ENCODE measurements around the gene NHEJ1.
A peak's percentile ranks its signal among the peaks of the same experiment; 100 is the strongest.

Gene NHEJ1

DNA sequence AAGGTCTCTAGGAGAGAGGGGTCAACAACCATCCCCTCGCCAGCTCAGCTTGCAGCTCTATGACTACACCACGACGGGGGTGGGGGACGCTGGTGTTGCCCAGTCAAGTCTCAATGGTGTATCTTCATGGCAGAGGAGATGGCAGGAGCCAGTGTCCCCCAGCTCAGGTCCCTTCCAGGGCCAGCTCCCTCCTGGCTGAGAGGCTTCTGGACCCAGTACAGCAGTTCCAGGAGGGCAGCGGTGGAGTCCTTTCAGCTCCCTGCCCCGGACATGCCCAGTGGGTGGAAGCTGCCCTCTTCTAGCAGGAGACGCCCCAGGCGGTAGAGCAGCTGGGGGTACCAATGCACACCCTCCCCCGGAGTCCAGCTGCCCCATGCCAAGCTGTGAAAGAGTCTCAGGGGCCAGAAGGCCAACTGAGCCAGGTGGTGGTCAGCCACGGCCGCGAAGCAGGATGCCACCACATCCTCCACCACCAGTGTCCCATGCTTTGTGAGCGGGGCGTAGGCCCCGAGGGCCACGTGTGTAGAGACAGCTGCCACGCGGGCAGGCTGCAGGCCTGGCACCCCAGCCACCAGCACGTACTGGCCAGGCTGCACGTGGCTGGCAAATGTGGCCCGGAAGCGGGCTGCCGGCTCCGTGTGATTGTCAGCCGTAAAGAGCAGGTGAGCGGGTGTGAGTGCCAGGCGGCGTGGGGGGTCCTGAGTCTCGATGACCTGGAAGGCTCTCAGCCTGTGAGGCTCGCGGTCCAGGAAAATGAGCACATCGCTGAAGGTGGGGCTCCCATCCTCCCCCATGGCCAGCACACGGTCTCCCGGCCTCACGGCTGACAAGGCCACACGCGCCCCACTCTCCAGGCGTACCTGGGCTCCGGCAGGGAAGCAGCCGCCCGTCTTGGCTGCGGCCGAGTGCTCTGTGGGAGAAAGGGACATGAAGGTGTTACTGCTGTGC lies 105.4 kb downstream of the NHEJ1 start:
- no peak for DNase-seq (ENCODE audit: low spot score)
- peaks cover 44% of the 10 kb centered on the region for H3K27me3 Mint-ChIP-seq (ENCODE audit: low read depth)

GRCh38 chr2:219049282-219049681 lies 111.3 kb downstream of the NHEJ1 start:
- H3K4me1 Mint-ChIP-seq (ENCODE audit: low read depth) = no peaks in the 10 kb centered on the region
- no peak for DNase-seq (ENCODE audit: low spot score)
- H3K36me3 Mint-ChIP-seq (ENCODE audit: low read depth) = no peaks in the 10 kb centered on the region
- H3K27ac Mint-ChIP-seq = no peak overlapping the region
- no peaks in the 10 kb centered on the region for H3K9me3 Mint-ChIP-seq
- no peak overlapping the region for H3K4me3 Mint-ChIP-seq
- H3K27me3 Mint-ChIP-seq (ENCODE audit: low read depth) = peaks cover 17% of the 10 kb centered on the region

More for the DNA sequence above, 105.4 kb downstream of the NHEJ1 start:
- no peak overlapping the region for H3K27ac Mint-ChIP-seq
- peaks cover 2% of the 10 kb centered on the region for H3K4me1 Mint-ChIP-seq (ENCODE audit: low read depth)
- H3K9me3 Mint-ChIP-seq = no peaks in the 10 kb centered on the region
- H3K36me3 Mint-ChIP-seq (ENCODE audit: low read depth) = no peaks in the 10 kb centered on the region
- H3K4me3 Mint-ChIP-seq = no peak overlapping the region

GRCh38 chr2:219045937-219046550 lies 114.6 kb downstream of the NHEJ1 start:
- H3K27me3 Mint-ChIP-seq (ENCODE audit: low read depth) = peaks cover 27% of the 10 kb centered on the region
- no peaks in the 10 kb centered on the region for H3K9me3 Mint-ChIP-seq
- H3K36me3 Mint-ChIP-seq (ENCODE audit: low read depth) = no peaks in the 10 kb centered on the region
- H3K27ac Mint-ChIP-seq = no peak overlapping the region
- peaks cover 5% of the 10 kb centered on the region for H3K4me1 Mint-ChIP-seq (ENCODE audit: low read depth)
- no peak overlapping the region for H3K4me3 Mint-ChIP-seq
- DNase-seq (ENCODE audit: low spot score) = no peak

- DNase-seq (ENCODE audit: low spot score) = no peak
- no peaks in the 10 kb centered on the region for H3K9me3 Mint-ChIP-seq
- H3K36me3 Mint-ChIP-seq (ENCODE audit: low read depth) = no peaks in the 10 kb centered on the region
- peaks cover 6% of the 10 kb centered on the region for H3K4me1 Mint-ChIP-seq (ENCODE audit: low read depth)
- peaks cover 35% of the 10 kb centered on the region for H3K27me3 Mint-ChIP-seq (ENCODE audit: low read depth)
- no peak overlapping the region for H3K4me3 Mint-ChIP-seq
- no peak overlapping the region for H3K27ac Mint-ChIP-seq
These were observed 117.9 kb downstream of the NHEJ1 start for GRCh38 chr2:219042750-219043149.

DNA sequence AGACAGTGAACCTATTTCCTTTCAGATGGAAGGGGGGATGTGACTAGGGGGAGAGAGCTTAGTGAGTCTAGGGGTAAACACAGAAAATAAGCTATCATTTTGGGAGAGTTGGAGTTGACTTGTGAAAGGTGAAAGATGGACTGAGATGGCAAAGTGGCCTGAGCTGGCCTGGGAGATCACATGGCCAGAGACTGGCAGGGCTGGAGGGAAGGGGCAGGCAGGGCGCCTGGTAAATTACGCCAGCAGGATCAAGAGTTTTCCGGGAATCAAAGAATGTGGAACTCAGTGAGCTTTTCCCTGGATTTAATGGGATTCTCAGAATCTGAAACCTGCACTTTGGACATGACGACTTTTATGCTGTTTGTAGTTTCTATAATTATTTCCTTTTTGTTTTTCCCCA lies 118.5 kb downstream of the NHEJ1 start:
- H3K4me1 Mint-ChIP-seq (ENCODE audit: low read depth) = peaks cover 6% of the 10 kb centered on the region
- H3K27me3 Mint-ChIP-seq (ENCODE audit: low read depth) = peaks cover 33% of the 10 kb centered on the region
- H3K27ac Mint-ChIP-seq = no peak overlapping the region
- no peak for DNase-seq (ENCODE audit: low spot score)
- H3K9me3 Mint-ChIP-seq = no peaks in the 10 kb centered on the region
- H3K4me3 Mint-ChIP-seq = no peak overlapping the region
- no peaks in the 10 kb centered on the region for H3K36me3 Mint-ChIP-seq (ENCODE audit: low read depth)

DNA sequence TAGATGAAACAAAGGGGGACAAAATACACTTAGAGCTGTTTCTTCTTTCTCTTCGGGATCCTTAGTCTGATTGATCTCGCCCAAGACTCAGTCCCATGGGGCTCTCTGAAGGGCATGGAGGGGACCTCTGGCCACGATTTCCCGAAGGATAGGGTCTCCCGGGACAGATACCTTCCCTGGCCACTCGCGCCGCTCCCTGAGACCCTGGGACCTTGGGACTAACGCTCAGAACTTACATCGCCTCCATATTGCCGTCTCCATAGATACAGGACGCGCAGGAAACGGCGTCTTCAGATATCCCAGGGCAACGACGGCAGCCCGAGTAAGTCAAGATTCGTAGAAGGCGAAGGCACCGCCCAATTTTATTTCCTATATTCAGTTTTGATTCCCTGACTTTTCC lies 119.4 kb downstream of the NHEJ1 start, which contains the start of gene CFAP65:
Gene CFAP65 (minus strand): TSS at position 265 of the 400 bp plus-strand sequence. CDS start 2,468 bp downstream, outside the sequence.
- Mint-ChIP-seq H3K4me3 (peak within 1 kb of the TSS; percentile 66), H3K27me3 (ENCODE audit: low read depth) (peaks cover 33% of the 10 kb centered on the region), H3K36me3 (ENCODE audit: low read depth) (no peaks in the 10 kb centered on the region), H3K4me1 (ENCODE audit: low read depth) (peaks cover 6% of the 10 kb centered on the region), H3K27ac (no peak within 1 kb of the TSS), H3K9me3 (no peaks in the 10 kb centered on the region)
- no peak for DNase-seq (ENCODE audit: low spot score)

DNA sequence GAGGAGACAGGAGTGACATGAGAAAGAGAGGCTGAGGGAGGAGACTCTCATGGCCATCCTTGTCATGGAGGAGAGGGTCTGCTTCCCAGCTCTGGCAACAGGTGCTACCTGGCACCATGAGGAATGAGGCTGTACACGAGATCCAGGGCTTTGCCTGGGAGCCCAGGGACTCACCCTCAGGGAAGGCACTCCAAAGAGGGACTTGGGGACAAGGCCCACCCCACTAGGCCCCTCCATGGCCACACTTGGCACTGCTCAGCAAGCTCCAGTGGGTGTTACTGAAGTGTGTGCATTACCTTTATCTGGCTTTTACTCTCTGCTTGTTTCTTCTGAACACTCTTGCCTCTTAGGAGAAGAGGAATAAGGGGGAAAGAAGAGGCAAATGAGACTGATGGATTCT lies 122.0 kb downstream of the NHEJ1 start:
- Mint-ChIP-seq H3K4me3 (no peak overlapping the region), H3K36me3 (ENCODE audit: low read depth) (no peaks in the 10 kb centered on the region), H3K4me1 (ENCODE audit: low read depth) (peaks cover 6% of the 10 kb centered on the region), H3K9me3 (no peaks in the 10 kb centered on the region), H3K27ac (no peak overlapping the region), H3K27me3 (ENCODE audit: low read depth) (peaks cover 47% of the 10 kb centered on the region)
- DNase-seq (ENCODE audit: low spot score) = no peak

- Mint-ChIP-seq H3K4me1 (ENCODE audit: low read depth) (peaks cover 6% of the 10 kb centered on the region), H3K4me3 (no peak overlapping the region), H3K27ac (no peak overlapping the region), H3K27me3 (ENCODE audit: low read depth) (peaks cover 52% of the 10 kb centered on the region), H3K36me3 (ENCODE audit: low read depth) (no peaks in the 10 kb centered on the region), H3K9me3 (no peaks in the 10 kb centered on the region)
- no peak for DNase-seq (ENCODE audit: low spot score)
These were observed 122.7 kb downstream of the NHEJ1 start for GRCh38 chr2:219037783-219038499.

GRCh38 chr2:219035942-219036341 lies 124.7 kb downstream of the NHEJ1 start:
- H3K27ac Mint-ChIP-seq = no peak overlapping the region
- H3K9me3 Mint-ChIP-seq = no peaks in the 10 kb centered on the region
- no peaks in the 10 kb centered on the region for H3K36me3 Mint-ChIP-seq (ENCODE audit: low read depth)
- DNase-seq (ENCODE audit: low spot score) = no peak
- H3K27me3 Mint-ChIP-seq (ENCODE audit: low read depth) = peaks cover 41% of the 10 kb centered on the region
- H3K4me3 Mint-ChIP-seq = no peak overlapping the region
- peaks cover under 1% of the 10 kb centered on the region for H3K4me1 Mint-ChIP-seq (ENCODE audit: low read depth)

DNA sequence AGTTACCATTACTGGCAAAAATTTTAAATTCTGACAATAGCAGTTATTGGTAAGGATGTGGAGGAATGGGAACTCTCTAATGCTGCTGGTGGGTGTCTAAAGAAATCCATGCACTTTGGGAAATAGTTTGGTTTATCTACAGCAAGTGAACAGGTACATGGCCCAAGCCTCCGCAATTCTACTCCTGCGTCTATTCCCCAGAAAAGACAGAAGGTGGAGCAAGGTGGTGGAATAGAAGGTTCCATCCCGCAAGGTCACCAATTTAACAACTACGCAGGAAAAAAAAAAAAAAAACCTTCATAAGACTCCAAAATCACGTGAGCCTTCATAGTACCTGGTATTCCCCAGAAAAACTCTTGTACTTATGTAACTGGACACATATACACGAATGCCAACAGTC lies 125.8 kb downstream of the NHEJ1 start:
- Mint-ChIP-seq H3K27ac (no peak overlapping the region), H3K9me3 (no peaks in the 10 kb centered on the region), H3K4me1 (ENCODE audit: low read depth) (no peaks in the 10 kb centered on the region), H3K36me3 (ENCODE audit: low read depth) (no peaks in the 10 kb centered on the region), H3K27me3 (ENCODE audit: low read depth) (peaks cover 31% of the 10 kb centered on the region), H3K4me3 (no peak overlapping the region)
- no peak for DNase-seq (ENCODE audit: low spot score)

DNA sequence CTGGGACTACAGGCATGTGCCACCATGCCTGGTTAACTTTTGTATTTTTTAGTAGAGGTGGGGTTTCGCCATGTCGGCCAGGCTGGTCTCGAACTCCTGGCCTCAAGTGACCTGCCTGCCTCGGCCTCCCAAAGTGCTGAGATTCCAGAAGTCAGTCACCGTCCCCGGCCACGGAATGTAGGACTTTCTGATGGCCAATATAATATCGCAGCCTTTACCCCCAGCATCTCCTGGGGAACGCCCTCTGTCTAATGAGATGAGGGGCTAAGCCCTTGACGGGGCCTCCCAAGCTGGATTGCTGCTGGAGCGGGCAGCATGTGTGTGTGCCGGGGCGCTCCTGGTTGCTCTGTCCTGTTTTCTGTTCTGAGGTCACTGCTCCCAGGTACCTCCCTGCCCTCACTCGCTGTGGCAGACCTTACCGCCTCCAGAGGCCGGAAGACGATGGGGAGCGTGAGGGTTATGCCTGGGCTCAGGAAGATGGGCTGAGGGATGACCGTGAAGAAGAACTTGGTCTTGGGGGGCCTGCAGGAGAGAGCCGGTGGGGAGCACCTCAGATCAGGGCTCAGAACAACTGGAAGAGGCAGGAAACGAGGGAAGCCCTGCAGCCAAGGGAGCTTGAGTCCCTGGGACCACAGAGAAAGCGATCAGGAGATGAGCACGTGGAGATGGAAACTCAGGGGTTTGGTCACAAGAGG lies 128.4 kb downstream of the NHEJ1 start:
- Mint-ChIP-seq H3K4me1 (ENCODE audit: low read depth) (no peaks in the 10 kb centered on the region), H3K27me3 (ENCODE audit: low read depth) (peaks cover 25% of the 10 kb centered on the region), H3K4me3 (no peak overlapping the region), H3K36me3 (ENCODE audit: low read depth) (no peaks in the 10 kb centered on the region), H3K27ac (no peak overlapping the region), H3K9me3 (no peaks in the 10 kb centered on the region)
- DNase-seq (ENCODE audit: low spot score) = no peak

- Mint-ChIP-seq H3K9me3 (no peaks in the 10 kb centered on the region), H3K27me3 (ENCODE audit: low read depth) (peaks cover 25% of the 10 kb centered on the region), H3K27ac (no peak overlapping the region), H3K4me1 (ENCODE audit: low read depth) (no peaks in the 10 kb centered on the region), H3K36me3 (ENCODE audit: low read depth) (no peaks in the 10 kb centered on the region), H3K4me3 (no peak overlapping the region)
- DNase-seq (ENCODE audit: low spot score) = no peak
These were observed 129.4 kb downstream of the NHEJ1 start for GRCh38 chr2:219031005-219031738.

Measured in T-helper 2 cell treated with Interferon-gamma antibody and Interleukin-4, amounts not matched to agents 5 μg/mL and 100 μg/mL, for 36 hours (primary cell).